GM23338 (cell line): ENCODE measurements around the gene RS1. TPM values are rescaled to one million over a fixed set of nuclear protein-coding genes. Genes with fewer than 3 reads are reported as not detected.

Experiments
- ATAC-seq: fragments of 200-7000 bp; cut with Tn5 transposase; 3 replicates; pipeline ENCODE4 v1.9.1; 2020
- DNase-seq: peaks from one replicate; pipeline ENCODE4 v3.0.0-alpha.2; 2015; ENCODE audit warnings: low spot score
- H2AFZ ChIP-seq: fragments of 200-600 bp; sonication (generic); 2 replicates; pipeline ENCODE4 v1.8.0; 2016; ENCODE audit warnings: antibody characterized with exemption, mild to moderate bottlenecking, moderate library complexity
- H3F3A ChIP-seq: fragments of 200-600 bp; sonication (generic); replicated peaks from 2 replicates; pipeline ENCODE4 v1.8.0; 2017; ENCODE audit warnings: antibody characterized with exemption, mixed run types, low read depth
- H3K27ac ChIP-seq: fragments of 200-600 bp; sonication (generic); 2 replicates; pipeline ENCODE4 v1.6.1; 2016; ENCODE audit warnings: low read depth
- H3K27me3 ChIP-seq: fragments of 200-600 bp; sonication (generic); 2 replicates; pipeline ENCODE4 v1.8.0; 2016; ENCODE audit warnings: mild to moderate bottlenecking, mixed run types, moderate library complexity; ENCODE audit not compliant: insufficient read depth
- H3K36me3 ChIP-seq: fragments of 200-600 bp; sonication (generic); 2 replicates; pipeline ENCODE4 v1.8.0; 2016; ENCODE audit warnings: mild to moderate bottlenecking; ENCODE audit not compliant: insufficient read depth
- H3K4me1 ChIP-seq: fragments of 200-600 bp; sonication (generic); 2 replicates; pipeline ENCODE4 v1.8.0; 2016; ENCODE audit warnings: mild to moderate bottlenecking, moderate library complexity; ENCODE audit not compliant: insufficient read depth
- H3K4me2 ChIP-seq: fragments of 200-600 bp; sonication (generic); 2 replicates; pipeline ENCODE4 v1.7.1; 2017; ENCODE audit warnings: mixed run types
- H3K4me3 ChIP-seq: fragments of 200-600 bp; sonication (generic); 2 replicates; pipeline ENCODE4 v1.6.1; 2016; ENCODE audit warnings: mixed run types
- H3K79me2 ChIP-seq: fragments of 200-600 bp; sonication (generic); replicated peaks from 2 replicates; pipeline ENCODE4 v1.8.0; 2017; ENCODE audit warnings: mild to moderate bottlenecking; ENCODE audit not compliant: insufficient read depth
- H3K9me2 ChIP-seq: fragments of 200-600 bp; sonication (generic); 2 replicates; pipeline ENCODE4 v1.8.0; 2017; ENCODE audit not compliant: insufficient read depth
- H4K20me1 ChIP-seq: fragments of 200-600 bp; sonication (generic); replicated peaks from 2 replicates; pipeline ENCODE4 v1.8.0; 2017; ENCODE audit warnings: mild to moderate bottlenecking; ENCODE audit not compliant: insufficient read depth
- H3K27ac Mint-ChIP-seq: 2 replicates; pipeline ENCODE4 v1.8.0; 2020; ENCODE audit warnings: inconsistent platforms, mild to moderate bottlenecking, moderate library complexity, mixed read lengths
- H3K27me3 Mint-ChIP-seq: 3 replicates; pipeline ENCODE4 v1.8.0; 2022; ENCODE audit warnings: low read depth, mild to moderate bottlenecking, moderate library complexity, mixed read lengths, inconsistent platforms; ENCODE audit not compliant: insufficient read depth, poor library complexity
- H3K36me3 Mint-ChIP-seq: 3 replicates; pipeline ENCODE4 v1.8.0; 2021; ENCODE audit warnings: low read depth, mild to moderate bottlenecking, inconsistent platforms, moderate library complexity, mixed read lengths
- H3K4me1 Mint-ChIP-seq: 3 replicates; pipeline ENCODE4 v1.8.0; 2020; ENCODE audit warnings: mild to moderate bottlenecking, inconsistent platforms, mixed read lengths
- H3K4me3 Mint-ChIP-seq: 3 replicates; pipeline ENCODE4 v1.8.0; 2021; ENCODE audit warnings: moderate library complexity, mild to moderate bottlenecking, inconsistent platforms, mixed read lengths
- H3K9me3 Mint-ChIP-seq: 3 replicates; pipeline ENCODE4 v1.8.0; 2020; ENCODE audit warnings: moderate library complexity, mild to moderate bottlenecking, inconsistent platforms, mixed read lengths
- EZH2 ChIP-seq: fragments of 200-600 bp; sonication (generic); IDR thresholded peaks from one replicate; pipeline ENCODE4 v1.8.0; 2017; ENCODE audit warnings: antibody characterized with exemption, mild to moderate bottlenecking, low read depth; ENCODE audit not compliant: unreplicated experiment
- EZH2phosphoT487 ChIP-seq: fragments of 200-600 bp; sonication (generic); IDR thresholded peaks from one replicate; pipeline ENCODE4 v1.8.1; 2018; ENCODE audit warnings: antibody characterized with exemption; ENCODE audit not compliant: unreplicated experiment
- NANOG ChIP-seq: IDR thresholded peaks from 2 replicates; pipeline ENCODE4 v1.6.1; 2016; ENCODE audit warnings: antibody characterized with exemption, borderline replicate concordance
- STAT1 ChIP-seq: IDR thresholded peaks from one replicate; pipeline ENCODE4 v1.6.1; 2016; ENCODE audit warnings: antibody characterized with exemption; ENCODE audit not compliant: unreplicated experiment
- polyA plus RNA-seq: library from polyadenylated mRNA; unstranded; fragments of >200 nt; fragmentation: Nextera tagmentation; extraction: Ambion mirVana; gene quantifications from 2 replicates; pipeline ENCODE4 v1.2.1, GENCODE V29; 2016
- total RNA-seq: library from RNA; depleted of rRNA; stranded (reverse); fragments of >200 nt; shearing (Covaris generic); gene quantifications from 2 replicates; pipeline ENCODE4 v1.2.3, GENCODE V29; 2014
- TF ChIP-seq, protein P1 (sequence below): fragments of 250-450 bp; sonication (Bioruptor Pico); IDR thresholded peaks from 2 replicates; pipeline ENCODE4 v1.5.0; 2020; ENCODE audit warnings: mild to moderate bottlenecking, moderate library complexity
- TF ChIP-seq, protein P2 (sequence below): IDR thresholded peaks from one replicate; pipeline ENCODE4 v1.6.1; 2018; ENCODE audit warnings: antibody characterized with exemption; ENCODE audit not compliant: unreplicated experiment

RS1 gene
- total and polyA plus RNA-seq, 2 experiments from 2014 or later: not detected

DNA sequence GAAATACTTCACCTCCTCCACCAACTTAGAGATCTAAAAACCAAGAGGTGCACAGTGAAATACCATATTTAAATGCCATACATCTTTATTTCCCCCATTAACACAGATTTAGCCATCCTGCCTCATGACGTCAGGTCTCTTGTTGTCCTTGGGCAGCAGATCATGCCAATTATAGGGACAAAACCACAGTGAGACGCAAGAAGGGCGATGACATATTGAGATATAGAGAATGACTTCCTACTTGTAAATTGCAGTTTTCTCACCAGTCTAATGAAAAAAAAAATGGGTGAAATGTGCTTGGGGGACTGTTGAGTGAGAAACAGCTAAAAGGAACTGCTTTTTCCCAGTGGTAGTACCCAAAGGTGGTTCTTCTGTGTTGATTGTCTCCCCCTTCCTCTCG is 24.3 kb downstream of the RS1 start (continued):
- TF ChIP-seq, protein P1, sequence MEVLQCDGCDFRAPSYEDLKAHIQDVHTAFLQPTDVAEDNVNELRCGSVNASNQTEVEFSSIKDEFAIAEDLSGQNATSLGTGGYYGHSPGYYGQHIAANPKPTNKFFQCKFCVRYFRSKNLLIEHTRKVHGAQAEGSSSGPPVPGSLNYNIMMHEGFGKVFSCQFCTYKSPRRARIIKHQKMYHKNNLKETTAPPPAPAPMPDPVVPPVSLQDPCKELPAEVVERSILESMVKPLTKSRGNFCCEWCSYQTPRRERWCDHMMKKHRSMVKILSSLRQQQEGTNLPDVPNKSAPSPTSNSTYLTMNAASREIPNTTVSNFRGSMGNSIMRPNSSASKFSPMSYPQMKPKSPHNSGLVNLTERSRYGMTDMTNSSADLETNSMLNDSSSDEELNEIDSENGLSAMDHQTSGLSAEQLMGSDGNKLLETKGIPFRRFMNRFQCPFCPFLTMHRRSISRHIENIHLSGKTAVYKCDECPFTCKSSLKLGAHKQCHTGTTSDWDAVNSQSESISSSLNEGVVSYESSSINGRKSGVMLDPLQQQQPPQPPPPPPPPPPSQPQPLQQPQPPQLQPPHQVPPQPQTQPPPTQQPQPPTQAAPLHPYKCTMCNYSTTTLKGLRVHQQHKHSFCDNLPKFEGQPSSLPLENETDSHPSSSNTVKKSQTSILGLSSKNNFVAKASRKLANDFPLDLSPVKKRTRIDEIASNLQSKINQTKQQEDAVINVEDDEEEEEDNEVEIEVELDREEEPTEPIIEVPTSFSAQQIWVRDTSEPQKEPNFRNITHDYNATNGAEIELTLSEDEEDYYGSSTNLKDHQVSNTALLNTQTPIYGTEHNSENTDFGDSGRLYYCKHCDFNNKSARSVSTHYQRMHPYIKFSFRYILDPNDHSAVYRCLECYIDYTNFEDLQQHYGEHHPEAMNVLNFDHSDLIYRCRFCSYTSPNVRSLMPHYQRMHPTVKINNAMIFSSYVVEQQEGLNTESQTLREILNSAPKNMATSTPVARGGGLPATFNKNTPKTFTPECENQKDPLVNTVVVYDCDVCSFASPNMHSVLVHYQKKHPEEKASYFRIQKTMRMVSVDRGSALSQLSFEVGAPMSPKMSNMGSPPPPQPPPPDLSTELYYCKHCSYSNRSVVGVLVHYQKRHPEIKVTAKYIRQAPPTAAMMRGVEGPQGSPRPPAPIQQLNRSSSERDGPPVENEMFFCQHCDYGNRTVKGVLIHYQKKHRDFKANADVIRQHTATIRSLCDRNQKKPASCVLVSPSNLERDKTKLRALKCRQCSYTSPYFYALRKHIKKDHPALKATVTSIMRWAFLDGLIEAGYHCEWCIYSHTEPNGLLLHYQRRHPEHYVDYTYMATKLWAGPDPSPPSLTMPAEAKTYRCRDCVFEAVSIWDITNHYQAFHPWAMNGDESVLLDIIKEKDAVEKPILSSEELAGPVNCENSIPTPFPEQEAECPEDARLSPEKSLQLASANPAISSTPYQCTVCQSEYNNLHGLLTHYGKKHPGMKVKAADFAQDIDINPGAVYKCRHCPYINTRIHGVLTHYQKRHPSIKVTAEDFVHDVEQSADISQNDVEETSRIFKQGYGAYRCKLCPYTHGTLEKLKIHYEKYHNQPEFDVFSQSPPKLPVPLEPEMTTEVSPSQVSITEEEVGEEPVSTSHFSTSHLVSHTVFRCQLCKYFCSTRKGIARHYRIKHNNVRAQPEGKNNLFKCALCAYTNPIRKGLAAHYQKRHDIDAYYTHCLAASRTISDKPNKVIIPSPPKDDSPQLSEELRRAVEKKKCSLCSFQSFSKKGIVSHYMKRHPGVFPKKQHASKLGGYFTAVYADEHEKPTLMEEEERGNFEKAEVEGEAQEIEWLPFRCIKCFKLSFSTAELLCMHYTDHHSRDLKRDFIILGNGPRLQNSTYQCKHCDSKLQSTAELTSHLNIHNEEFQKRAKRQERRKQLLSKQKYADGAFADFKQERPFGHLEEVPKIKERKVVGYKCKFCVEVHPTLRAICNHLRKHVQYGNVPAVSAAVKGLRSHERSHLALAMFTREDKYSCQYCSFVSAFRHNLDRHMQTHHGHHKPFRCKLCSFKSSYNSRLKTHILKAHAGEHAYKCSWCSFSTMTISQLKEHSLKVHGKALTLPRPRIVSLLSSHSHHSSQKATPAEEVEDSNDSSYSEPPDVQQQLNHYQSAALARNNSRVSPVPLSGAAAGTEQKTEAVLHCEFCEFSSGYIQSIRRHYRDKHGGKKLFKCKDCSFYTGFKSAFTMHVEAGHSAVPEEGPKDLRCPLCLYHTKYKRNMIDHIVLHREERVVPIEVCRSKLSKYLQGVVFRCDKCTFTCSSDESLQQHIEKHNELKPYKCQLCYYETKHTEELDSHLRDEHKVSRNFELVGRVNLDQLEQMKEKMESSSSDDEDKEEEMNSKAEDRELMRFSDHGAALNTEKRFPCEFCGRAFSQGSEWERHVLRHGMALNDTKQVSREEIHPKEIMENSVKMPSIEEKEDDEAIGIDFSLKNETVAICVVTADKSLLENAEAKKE: no peak
- TF ChIP-seq STAT1: no peak

DNA sequence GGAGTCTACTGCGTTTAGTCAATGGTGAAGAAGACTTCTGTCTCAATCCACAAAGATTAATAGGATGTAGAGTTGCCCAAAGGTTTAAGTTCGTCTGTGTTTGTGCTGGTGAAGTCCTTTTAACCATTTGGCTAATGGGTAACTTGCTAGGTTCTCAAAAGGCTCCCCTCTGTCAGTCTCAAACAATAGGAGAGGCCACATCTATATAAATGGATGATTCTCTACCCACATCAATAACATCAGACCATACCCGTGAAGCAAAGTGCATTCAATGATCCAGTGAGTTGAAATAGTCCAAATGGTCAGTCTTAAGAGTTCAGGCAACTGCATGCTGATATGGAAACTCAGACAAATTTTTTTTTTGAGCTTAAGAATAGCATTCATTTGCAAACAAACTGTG is 28.1 kb downstream of the RS1 start:
- Mint-ChIP-seq H3K4me1 (peaks cover 7% of the 10 kb centered on the region; the same call in 2 of the 3 replicates), H3K27me3 (peaks cover 6% of the 10 kb centered on the region), H3K27ac (no peak overlapping the region)
- TF ChIP-seq, protein P2, sequence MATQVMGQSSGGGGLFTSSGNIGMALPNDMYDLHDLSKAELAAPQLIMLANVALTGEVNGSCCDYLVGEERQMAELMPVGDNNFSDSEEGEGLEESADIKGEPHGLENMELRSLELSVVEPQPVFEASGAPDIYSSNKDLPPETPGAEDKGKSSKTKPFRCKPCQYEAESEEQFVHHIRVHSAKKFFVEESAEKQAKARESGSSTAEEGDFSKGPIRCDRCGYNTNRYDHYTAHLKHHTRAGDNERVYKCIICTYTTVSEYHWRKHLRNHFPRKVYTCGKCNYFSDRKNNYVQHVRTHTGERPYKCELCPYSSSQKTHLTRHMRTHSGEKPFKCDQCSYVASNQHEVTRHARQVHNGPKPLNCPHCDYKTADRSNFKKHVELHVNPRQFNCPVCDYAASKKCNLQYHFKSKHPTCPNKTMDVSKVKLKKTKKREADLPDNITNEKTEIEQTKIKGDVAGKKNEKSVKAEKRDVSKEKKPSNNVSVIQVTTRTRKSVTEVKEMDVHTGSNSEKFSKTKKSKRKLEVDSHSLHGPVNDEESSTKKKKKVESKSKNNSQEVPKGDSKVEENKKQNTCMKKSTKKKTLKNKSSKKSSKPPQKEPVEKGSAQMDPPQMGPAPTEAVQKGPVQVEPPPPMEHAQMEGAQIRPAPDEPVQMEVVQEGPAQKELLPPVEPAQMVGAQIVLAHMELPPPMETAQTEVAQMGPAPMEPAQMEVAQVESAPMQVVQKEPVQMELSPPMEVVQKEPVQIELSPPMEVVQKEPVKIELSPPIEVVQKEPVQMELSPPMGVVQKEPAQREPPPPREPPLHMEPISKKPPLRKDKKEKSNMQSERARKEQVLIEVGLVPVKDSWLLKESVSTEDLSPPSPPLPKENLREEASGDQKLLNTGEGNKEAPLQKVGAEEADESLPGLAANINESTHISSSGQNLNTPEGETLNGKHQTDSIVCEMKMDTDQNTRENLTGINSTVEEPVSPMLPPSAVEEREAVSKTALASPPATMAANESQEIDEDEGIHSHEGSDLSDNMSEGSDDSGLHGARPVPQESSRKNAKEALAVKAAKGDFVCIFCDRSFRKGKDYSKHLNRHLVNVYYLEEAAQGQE: no peak
- TF ChIP-seq, protein P1: no peak
- TF ChIP-seq NANOG (no peak), STAT1 (no peak), EZH2phosphoT487 (no peak), EZH2 (no peak)

More for the DNA sequence above, 28.1 kb downstream of the RS1 start:
- H3K36me3 Mint-ChIP-seq: no peaks in the 10 kb centered on the region
- Histone ChIP-seq H3K36me3 (no peaks in the 10 kb centered on the region), H3K4me2 (no peak overlapping the region), H3K4me3 (no peak overlapping the region), H4K20me1 (no peaks in the 10 kb centered on the region), H3K9me2 (no peaks in the 10 kb centered on the region), H2AFZ (no peak overlapping the region), H3K27ac (no peak overlapping the region), H3F3A (no peaks in the 10 kb centered on the region), H3K27me3 (no peaks in the 10 kb centered on the region), H3K4me1 (no peaks in the 10 kb centered on the region), H3K79me2 (no peaks in the 10 kb centered on the region)
- H3K4me3 Mint-ChIP-seq: no peak overlapping the region
- ATAC-seq: no peak
- DNase-seq: no peak
- no peaks in the 10 kb centered on the region for H3K9me3 Mint-ChIP-seq
